GM23338 (cell line): ENCODE results near the gene SSH2. TPM values are rescaled to one million over a fixed set of nuclear protein-coding genes. Genes with fewer than 3 reads are reported as not detected.

Source experiments
- ATAC-seq: fragments of 200-7000 bp; cut with Tn5 transposase; 3 replicates; pipeline ENCODE4 v1.9.1; 2020
- DNase-seq: peaks from one replicate; pipeline ENCODE4 v3.0.0-alpha.2; 2015; ENCODE audit warnings: low spot score
- H2AFZ ChIP-seq: fragments of 200-600 bp; sonication (generic); 2 replicates; pipeline ENCODE4 v1.8.0; 2016; ENCODE audit warnings: antibody characterized with exemption, mild to moderate bottlenecking, moderate library complexity
- H3F3A ChIP-seq: fragments of 200-600 bp; sonication (generic); replicated peaks from 2 replicates; pipeline ENCODE4 v1.8.0; 2017; ENCODE audit warnings: antibody characterized with exemption, mixed run types, low read depth
- H3K27ac ChIP-seq: fragments of 200-600 bp; sonication (generic); 2 replicates; pipeline ENCODE4 v1.6.1; 2016; ENCODE audit warnings: low read depth
- H3K27me3 ChIP-seq: fragments of 200-600 bp; sonication (generic); 2 replicates; pipeline ENCODE4 v1.8.0; 2016; ENCODE audit warnings: mild to moderate bottlenecking, mixed run types, moderate library complexity; ENCODE audit not compliant: insufficient read depth
- H3K36me3 ChIP-seq: fragments of 200-600 bp; sonication (generic); 2 replicates; pipeline ENCODE4 v1.8.0; 2016; ENCODE audit warnings: mild to moderate bottlenecking; ENCODE audit not compliant: insufficient read depth
- H3K4me1 ChIP-seq: fragments of 200-600 bp; sonication (generic); 2 replicates; pipeline ENCODE4 v1.8.0; 2016; ENCODE audit warnings: mild to moderate bottlenecking, moderate library complexity; ENCODE audit not compliant: insufficient read depth
- H3K4me2 ChIP-seq: fragments of 200-600 bp; sonication (generic); 2 replicates; pipeline ENCODE4 v1.7.1; 2017; ENCODE audit warnings: mixed run types
- H3K4me3 ChIP-seq: fragments of 200-600 bp; sonication (generic); 2 replicates; pipeline ENCODE4 v1.6.1; 2016; ENCODE audit warnings: mixed run types
- H3K79me2 ChIP-seq: fragments of 200-600 bp; sonication (generic); replicated peaks from 2 replicates; pipeline ENCODE4 v1.8.0; 2017; ENCODE audit warnings: mild to moderate bottlenecking; ENCODE audit not compliant: insufficient read depth
- H3K9me2 ChIP-seq: fragments of 200-600 bp; sonication (generic); 2 replicates; pipeline ENCODE4 v1.8.0; 2017; ENCODE audit not compliant: insufficient read depth
- H4K20me1 ChIP-seq: fragments of 200-600 bp; sonication (generic); replicated peaks from 2 replicates; pipeline ENCODE4 v1.8.0; 2017; ENCODE audit warnings: mild to moderate bottlenecking; ENCODE audit not compliant: insufficient read depth
- H3K27ac Mint-ChIP-seq: 2 replicates; pipeline ENCODE4 v1.8.0; 2020; ENCODE audit warnings: inconsistent platforms, mild to moderate bottlenecking, moderate library complexity, mixed read lengths
- H3K27me3 Mint-ChIP-seq: 3 replicates; pipeline ENCODE4 v1.8.0; 2022; ENCODE audit warnings: low read depth, mild to moderate bottlenecking, moderate library complexity, mixed read lengths, inconsistent platforms; ENCODE audit not compliant: insufficient read depth, poor library complexity
- H3K36me3 Mint-ChIP-seq: 3 replicates; pipeline ENCODE4 v1.8.0; 2021; ENCODE audit warnings: low read depth, mild to moderate bottlenecking, inconsistent platforms, moderate library complexity, mixed read lengths
- H3K4me1 Mint-ChIP-seq: 3 replicates; pipeline ENCODE4 v1.8.0; 2020; ENCODE audit warnings: mild to moderate bottlenecking, inconsistent platforms, mixed read lengths
- H3K4me3 Mint-ChIP-seq: 3 replicates; pipeline ENCODE4 v1.8.0; 2021; ENCODE audit warnings: moderate library complexity, mild to moderate bottlenecking, inconsistent platforms, mixed read lengths
- H3K9me3 Mint-ChIP-seq: 3 replicates; pipeline ENCODE4 v1.8.0; 2020; ENCODE audit warnings: moderate library complexity, mild to moderate bottlenecking, inconsistent platforms, mixed read lengths
- CREB1 ChIP-seq: fragments of 250-450 bp; sonication (Bioruptor Pico); IDR thresholded peaks from 2 replicates; pipeline ENCODE4 v1.5.0; 2020; ENCODE audit warnings: low read depth, mild to moderate bottlenecking, moderate library complexity
- JUNB ChIP-seq: IDR thresholded peaks from one replicate; pipeline ENCODE4 v1.6.1; 2016; ENCODE audit warnings: antibody characterized with exemption; ENCODE audit not compliant: unreplicated experiment
- POLR2AphosphoS5 ChIP-seq: IDR thresholded peaks from 2 replicates; pipeline ENCODE4 v1.6.1; 2016; ENCODE audit warnings: antibody characterized with exemption, low read depth
- ZNF331 ChIP-seq: fragments of 250-450 bp; sonication (Bioruptor Pico); IDR thresholded peaks from 2 replicates; pipeline ENCODE4 v1.5.0; 2020; ENCODE audit warnings: low read depth, mild to moderate bottlenecking, moderate library complexity
- polyA plus RNA-seq: library from polyadenylated mRNA; unstranded; fragments of >200 nt; fragmentation: Nextera tagmentation; extraction: Ambion mirVana; gene quantifications from 2 replicates; pipeline ENCODE4 v1.2.1, GENCODE V29; 2016
- total RNA-seq: library from RNA; depleted of rRNA; stranded (reverse); fragments of >200 nt; shearing (Covaris generic); gene quantifications from 2 replicates; pipeline ENCODE4 v1.2.3, GENCODE V29; 2014
- TF ChIP-seq, protein P1 (sequence below), 2 experiments: fragments of 200-600 bp in 1 of 2; sonication (generic) in 1 of 2; conservative IDR thresholded peaks; 2 replicates each; pipeline versions ENCODE4 v1.5.1 to v1.6.1; 2016 to 2017; ENCODE audit warnings: antibody characterized with exemption in 2 of 2, low read depth in 2 of 2, mild to moderate bottlenecking in 2 of 2, moderate library complexity in 1 of 2
- TF ChIP-seq, protein P2 (sequence below): IDR thresholded peaks from one replicate; pipeline ENCODE4 v1.6.1; 2018; ENCODE audit warnings: antibody characterized with exemption; ENCODE audit not compliant: unreplicated experiment

The SSH2 gene
- total and polyA plus RNA-seq, 2 experiments from 2014 or later, result 9.9 to 12.1 TPM

DNA sequence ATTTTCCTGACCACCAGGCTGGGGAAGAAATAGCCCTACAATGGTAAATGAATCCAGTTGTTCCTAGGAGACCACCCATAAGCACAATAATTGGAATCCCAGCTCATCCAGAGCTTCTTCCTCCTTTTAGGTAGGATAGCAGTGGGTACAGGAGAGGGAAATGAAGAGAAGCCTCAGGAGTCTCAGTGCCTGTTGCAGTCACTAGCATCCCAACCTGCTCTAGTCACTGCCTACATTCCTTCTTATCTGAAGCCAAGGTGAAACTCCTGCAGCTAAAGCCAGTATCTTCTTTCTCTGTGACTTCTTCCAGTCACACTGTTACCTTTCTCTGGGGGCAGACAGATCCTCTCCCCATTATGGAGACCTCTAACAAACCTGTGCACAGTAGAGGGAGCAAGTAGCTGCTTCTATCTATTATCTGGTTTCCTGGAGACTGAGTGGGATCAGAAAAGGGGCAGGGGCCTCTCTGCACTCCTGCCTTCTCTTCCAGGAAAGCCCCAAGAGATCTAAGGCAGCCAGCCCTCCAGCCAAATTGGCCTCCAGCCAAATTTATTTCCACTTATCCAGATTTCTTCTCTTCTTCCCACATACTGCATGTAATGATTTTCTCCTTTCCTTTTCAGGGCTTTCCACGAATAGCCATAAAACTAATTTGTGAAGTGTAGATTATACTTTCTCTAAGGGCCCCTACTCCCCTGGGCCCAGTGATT, 85.5 kb downstream of the SSH2 start:
- Mint-ChIP-seq H3K27me3 (peaks cover 2% of the 10 kb centered on the region), H3K36me3 (no peaks in the 10 kb centered on the region), H3K4me3 (no peak overlapping the region), H3K27ac (peak overlapping the region; percentile 7), H3K9me3 (no peaks in the 10 kb centered on the region), H3K4me1 (peaks cover 10% of the 10 kb centered on the region)
- Histone ChIP-seq H3K79me2 (no peaks in the 10 kb centered on the region), H3K36me3 (no peaks in the 10 kb centered on the region), H3K27me3 (no peaks in the 10 kb centered on the region), H3F3A (no peaks in the 10 kb centered on the region), H3K4me2 (peak overlapping the region; percentile 14; the same call in 1 of the 2 replicates), H3K9me2 (no peaks in the 10 kb centered on the region), H3K4me3 (no peak overlapping the region), H3K27ac (no peak overlapping the region), H2AFZ (no peak overlapping the region), H3K4me1 (0 out of 2 replicates have a peak, but pooled peaks cover 17% of the 10 kb centered on the region), H4K20me1 (no peaks in the 10 kb centered on the region)
- DNase-seq (peak; percentile 27), ATAC-seq (peak; percentile 85)
- no peak for TF ChIP-seq POLR2AphosphoS5
- TF ChIP-seq JUNB, result no peak
- TF ChIP-seq, protein P1, sequence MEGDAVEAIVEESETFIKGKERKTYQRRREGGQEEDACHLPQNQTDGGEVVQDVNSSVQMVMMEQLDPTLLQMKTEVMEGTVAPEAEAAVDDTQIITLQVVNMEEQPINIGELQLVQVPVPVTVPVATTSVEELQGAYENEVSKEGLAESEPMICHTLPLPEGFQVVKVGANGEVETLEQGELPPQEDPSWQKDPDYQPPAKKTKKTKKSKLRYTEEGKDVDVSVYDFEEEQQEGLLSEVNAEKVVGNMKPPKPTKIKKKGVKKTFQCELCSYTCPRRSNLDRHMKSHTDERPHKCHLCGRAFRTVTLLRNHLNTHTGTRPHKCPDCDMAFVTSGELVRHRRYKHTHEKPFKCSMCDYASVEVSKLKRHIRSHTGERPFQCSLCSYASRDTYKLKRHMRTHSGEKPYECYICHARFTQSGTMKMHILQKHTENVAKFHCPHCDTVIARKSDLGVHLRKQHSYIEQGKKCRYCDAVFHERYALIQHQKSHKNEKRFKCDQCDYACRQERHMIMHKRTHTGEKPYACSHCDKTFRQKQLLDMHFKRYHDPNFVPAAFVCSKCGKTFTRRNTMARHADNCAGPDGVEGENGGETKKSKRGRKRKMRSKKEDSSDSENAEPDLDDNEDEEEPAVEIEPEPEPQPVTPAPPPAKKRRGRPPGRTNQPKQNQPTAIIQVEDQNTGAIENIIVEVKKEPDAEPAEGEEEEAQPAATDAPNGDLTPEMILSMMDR (conservative IDR thresholded peaks at IDR 0.05; ENCODE audit: low read depth in 2 of 2), result peak; percentile 8 to 32; a peak in 1 of 4 replicates
- no peak for TF ChIP-seq ZNF331 (CRISPR knock-in tag)
- TF ChIP-seq CREB1 (CRISPR knock-in tag), result no peak

DNA sequence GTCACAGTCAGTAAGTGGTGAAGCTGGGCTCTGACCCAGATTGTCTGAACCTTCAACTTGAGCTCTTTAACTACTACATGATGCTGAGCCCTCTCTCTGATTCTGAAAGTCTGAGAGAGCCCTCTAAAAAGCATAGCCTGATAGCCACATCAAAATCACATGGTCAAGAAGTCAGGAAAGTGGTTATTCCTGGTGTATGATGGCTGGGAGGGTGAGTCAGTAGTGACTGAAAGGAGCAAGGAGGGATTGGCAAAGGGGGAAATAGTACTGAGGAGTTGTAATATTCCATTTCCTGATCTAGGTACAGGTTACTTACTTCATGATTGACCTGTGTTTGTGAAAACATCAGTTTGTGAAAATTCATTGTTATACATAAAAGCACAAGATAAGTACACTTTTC, 89.1 kb downstream of the SSH2 start:
- Histone ChIP-seq H3K4me3 (no peak overlapping the region), H3K79me2 (no peaks in the 10 kb centered on the region), H4K20me1 (no peaks in the 10 kb centered on the region), H3K4me1 (0 out of 2 replicates have a peak, but pooled peaks cover 17% of the 10 kb centered on the region), H3F3A (no peaks in the 10 kb centered on the region), H2AFZ (no peak overlapping the region), H3K27ac (no peak overlapping the region), H3K27me3 (no peaks in the 10 kb centered on the region), H3K36me3 (no peaks in the 10 kb centered on the region), H3K9me2 (no peaks in the 10 kb centered on the region), H3K4me2 (no peak overlapping the region)
- Mint-ChIP-seq H3K27ac (no peak overlapping the region), H3K4me3 (no peak overlapping the region), H3K9me3 (no peaks in the 10 kb centered on the region), H3K27me3 (peaks cover 2% of the 10 kb centered on the region), H3K36me3 (no peaks in the 10 kb centered on the region), H3K4me1 (peaks cover 14% of the 10 kb centered on the region)
- no peak for DNase-seq
- ATAC-seq, result no peak
- TF ChIP-seq, protein P2, sequence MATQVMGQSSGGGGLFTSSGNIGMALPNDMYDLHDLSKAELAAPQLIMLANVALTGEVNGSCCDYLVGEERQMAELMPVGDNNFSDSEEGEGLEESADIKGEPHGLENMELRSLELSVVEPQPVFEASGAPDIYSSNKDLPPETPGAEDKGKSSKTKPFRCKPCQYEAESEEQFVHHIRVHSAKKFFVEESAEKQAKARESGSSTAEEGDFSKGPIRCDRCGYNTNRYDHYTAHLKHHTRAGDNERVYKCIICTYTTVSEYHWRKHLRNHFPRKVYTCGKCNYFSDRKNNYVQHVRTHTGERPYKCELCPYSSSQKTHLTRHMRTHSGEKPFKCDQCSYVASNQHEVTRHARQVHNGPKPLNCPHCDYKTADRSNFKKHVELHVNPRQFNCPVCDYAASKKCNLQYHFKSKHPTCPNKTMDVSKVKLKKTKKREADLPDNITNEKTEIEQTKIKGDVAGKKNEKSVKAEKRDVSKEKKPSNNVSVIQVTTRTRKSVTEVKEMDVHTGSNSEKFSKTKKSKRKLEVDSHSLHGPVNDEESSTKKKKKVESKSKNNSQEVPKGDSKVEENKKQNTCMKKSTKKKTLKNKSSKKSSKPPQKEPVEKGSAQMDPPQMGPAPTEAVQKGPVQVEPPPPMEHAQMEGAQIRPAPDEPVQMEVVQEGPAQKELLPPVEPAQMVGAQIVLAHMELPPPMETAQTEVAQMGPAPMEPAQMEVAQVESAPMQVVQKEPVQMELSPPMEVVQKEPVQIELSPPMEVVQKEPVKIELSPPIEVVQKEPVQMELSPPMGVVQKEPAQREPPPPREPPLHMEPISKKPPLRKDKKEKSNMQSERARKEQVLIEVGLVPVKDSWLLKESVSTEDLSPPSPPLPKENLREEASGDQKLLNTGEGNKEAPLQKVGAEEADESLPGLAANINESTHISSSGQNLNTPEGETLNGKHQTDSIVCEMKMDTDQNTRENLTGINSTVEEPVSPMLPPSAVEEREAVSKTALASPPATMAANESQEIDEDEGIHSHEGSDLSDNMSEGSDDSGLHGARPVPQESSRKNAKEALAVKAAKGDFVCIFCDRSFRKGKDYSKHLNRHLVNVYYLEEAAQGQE, result no peak
